Measurements from ENCODE around the gene ACVRL1.

The ACVRL1 gene

GRCh38 chr12:51907083-51907855 is at the start of gene ACVRL1:
TSS of gene ACVRL1 (plus strand) at chr12:51907504. CDS start at chr12:51912475, 4,971 bp downstream.
- no peak for DNase-seq (ENCODE audit: low read depth)

GRCh38 chr12:51860986-51861385 is 46.3 kb upstream of the ACVRL1 start:
- no peak for DNase-seq (ENCODE audit: low read depth)

DNA sequence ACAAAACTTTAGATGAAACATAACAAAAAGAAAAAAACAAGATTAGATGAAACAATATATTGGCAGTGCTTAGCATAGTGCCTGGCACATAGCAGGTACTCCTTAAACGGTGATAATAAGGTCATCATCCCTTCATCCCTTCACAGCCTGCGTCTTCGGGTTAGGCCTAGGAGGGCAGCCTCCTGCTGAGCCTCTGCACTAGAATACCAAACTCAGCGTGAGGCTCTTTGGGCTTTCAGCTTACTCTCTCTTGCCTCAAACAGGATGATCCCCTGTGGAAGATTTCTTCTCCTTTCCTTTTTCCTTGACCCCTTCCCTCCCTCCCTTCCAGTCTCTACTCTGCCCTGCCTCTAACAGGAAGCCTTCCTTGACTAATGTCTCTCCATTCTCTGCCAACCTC is 44.4 kb upstream of the ACVRL1 start:
- no peak for DNase-seq (ENCODE audit: low read depth)

- DNase-seq (ENCODE audit: low read depth): no peak
Measured at GRCh38 chr12:51863363-51863932, 43.9 kb upstream of the ACVRL1 start.

DNA sequence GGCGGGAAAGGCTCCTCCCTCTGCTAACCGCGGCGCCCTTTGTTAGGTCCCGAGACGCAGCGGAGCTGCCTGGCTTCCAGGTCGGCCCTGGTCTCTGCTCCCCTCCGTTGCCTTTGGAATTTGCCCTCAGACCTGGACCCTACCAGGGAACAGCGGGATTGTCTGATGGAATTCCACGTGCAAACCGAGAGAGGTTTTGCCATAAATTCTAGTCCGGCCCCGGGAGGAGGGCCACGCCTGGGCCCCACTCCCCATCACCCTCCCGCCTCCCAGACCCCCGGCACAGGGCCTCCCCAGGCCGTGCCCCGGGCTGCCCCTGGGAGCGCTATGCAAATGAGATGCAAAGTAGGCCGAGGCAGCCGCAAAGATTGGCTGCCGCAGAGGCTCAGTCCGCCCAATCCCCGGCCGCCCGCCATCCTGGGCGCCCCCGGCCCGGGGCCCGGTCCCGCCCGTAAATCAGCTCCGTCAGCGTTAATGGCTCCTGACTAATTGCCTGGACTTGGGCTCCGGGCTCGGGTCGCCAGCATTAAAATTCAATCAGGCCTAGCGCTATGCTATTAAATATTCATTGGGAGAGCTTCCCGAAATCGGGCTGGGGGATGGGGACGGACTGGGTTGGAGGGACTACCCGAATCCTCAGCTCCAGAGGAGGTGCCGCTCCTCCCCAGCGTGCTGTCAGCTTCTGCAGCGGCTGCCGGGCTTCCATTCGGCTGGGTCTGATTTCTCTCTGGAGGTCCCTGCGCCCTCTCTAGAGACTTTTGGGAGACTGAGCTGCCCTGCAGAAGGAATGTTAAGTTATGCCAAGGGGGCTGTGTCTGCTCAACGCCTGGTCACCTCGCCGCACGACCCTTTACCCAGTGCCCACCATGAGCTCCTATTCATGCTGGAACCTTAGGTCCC is 43.1 kb upstream of the ACVRL1 start:
- no peak for DNase-seq (ENCODE audit: low read depth)

- no peak for DNase-seq (ENCODE audit: low read depth)
Measured at GRCh38 chr12:51864833-51865670, 42.3 kb upstream of the ACVRL1 start.

DNA sequence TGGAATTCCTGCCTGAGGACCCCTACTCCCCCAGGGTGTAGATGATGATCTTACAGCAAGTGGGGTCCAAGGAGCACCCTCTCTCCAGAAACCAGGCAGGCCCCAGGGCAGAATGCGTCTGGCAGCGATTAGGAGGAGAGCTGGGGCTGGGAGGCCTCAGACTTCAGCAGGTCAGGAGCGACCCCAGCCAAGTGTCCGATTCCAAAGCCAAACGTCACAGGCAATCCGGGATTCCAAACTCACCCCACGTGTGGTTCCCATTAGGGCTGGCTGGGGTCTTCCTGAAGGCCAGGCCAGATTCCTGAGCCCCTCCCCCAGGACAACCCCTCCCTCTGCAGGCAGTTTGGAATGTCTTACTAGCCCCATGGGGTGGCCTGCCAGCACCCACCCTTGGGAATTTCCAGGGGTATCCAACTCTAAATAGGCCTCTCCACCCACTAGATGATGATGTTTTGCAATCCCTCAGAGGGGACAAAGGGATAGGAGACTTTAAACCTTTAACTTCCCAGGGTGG is 41.5 kb upstream of the ACVRL1 start:
- DNase-seq (ENCODE audit: low read depth): no peak

DNA sequence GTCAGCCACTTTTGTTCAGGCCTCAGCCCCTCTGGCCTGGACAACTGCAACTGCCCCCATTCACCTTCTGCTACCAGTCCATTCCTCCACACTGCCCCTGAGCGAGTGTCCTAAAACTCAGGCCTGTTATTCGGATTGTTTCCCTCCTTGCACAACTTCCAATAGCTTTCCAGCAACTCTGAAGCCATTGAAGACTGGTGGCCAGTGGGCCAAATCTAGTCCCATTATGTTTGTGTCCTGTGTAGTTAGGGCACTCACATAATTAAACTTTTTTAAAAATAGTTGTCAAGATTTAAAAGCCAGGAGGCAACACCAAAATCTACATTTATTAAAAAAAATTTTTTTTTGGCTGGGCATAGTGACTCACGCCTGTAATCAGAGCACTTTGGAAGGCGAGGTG is 41.0 kb upstream of the ACVRL1 start:
- DNase-seq (ENCODE audit: low read depth): no peak

- no peak for DNase-seq (ENCODE audit: low read depth)
Measured at GRCh38 chr12:51866762-51867161, 40.5 kb upstream of the ACVRL1 start.

DNA sequence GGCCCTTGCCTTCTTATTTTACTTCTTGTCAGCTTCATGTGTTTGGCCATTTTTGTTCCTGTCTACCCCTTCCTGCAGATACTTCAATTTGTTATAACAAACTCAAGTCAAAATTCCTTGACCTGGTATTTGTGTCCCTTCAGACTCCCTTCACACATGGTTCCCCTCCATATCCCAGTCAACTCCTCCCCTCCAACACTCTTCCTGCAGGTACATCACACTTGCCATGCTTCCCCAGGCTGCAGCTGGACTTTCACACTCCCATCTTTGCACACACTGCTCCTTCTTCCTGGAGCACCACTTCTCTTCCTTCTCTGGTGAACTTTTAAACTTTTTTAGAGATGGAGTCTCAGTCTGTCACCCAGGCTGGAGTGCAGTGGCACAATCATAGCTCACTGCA is 39.9 kb upstream of the ACVRL1 start:
- DNase-seq (ENCODE audit: low read depth): no peak

- no peak for DNase-seq (ENCODE audit: low read depth)
Measured at GRCh38 chr12:51867796-51868428, 39.4 kb upstream of the ACVRL1 start.

- no peak for DNase-seq (ENCODE audit: low read depth)
Measured at GRCh38 chr12:51868821-51869495, 38.3 kb upstream of the ACVRL1 start.

DNA sequence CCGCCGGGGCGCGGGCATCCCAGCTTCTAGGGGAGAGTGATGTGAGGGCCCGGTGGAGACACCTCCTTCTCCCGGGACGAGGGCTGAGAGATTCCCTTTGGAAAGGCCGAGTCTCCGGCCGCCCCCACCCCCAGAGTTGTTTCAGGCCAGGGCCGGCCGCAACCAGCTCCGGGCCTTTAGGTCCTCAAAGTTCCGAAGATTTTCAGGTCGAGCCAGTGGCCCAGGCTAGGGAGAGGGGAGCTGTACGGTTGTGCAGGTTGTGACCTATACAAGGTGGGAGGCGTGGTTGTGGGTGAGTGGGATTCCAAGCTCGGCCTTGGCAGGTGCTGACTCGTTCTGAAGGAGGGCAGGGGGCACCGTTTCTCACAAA is 37.8 kb upstream of the ACVRL1 start:
- DNase-seq (ENCODE audit: low read depth): no peak

GRCh38 chr12:51869931-51870330 is 37.4 kb upstream of the ACVRL1 start:
- no peak for DNase-seq (ENCODE audit: low read depth)

- DNase-seq (ENCODE audit: low read depth): peak; percentile 47
Measured at GRCh38 chr12:51870504-51870903, 36.8 kb upstream of the ACVRL1 start.

DNA sequence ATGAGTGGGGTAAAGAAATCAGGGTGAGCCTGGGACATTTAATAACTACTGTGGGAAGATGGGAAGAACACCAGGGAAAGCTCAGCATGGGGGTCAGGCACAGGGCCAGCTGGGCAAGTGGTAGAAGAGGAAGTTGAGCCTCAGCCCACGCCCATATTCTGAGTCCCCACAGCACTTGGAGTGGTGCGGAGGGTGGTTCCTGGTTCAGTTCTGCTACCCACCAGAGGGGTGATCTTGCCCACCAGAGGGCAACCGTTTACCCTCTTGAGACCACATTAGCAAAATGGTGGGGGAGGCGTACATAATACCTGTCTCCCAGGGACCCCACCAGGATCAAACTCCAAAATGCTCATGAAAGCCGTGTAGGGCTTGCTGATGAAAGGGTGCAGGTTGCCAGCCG is 36.2 kb upstream of the ACVRL1 start:
- peak; percentile 58 for DNase-seq (ENCODE audit: low read depth)

DNA sequence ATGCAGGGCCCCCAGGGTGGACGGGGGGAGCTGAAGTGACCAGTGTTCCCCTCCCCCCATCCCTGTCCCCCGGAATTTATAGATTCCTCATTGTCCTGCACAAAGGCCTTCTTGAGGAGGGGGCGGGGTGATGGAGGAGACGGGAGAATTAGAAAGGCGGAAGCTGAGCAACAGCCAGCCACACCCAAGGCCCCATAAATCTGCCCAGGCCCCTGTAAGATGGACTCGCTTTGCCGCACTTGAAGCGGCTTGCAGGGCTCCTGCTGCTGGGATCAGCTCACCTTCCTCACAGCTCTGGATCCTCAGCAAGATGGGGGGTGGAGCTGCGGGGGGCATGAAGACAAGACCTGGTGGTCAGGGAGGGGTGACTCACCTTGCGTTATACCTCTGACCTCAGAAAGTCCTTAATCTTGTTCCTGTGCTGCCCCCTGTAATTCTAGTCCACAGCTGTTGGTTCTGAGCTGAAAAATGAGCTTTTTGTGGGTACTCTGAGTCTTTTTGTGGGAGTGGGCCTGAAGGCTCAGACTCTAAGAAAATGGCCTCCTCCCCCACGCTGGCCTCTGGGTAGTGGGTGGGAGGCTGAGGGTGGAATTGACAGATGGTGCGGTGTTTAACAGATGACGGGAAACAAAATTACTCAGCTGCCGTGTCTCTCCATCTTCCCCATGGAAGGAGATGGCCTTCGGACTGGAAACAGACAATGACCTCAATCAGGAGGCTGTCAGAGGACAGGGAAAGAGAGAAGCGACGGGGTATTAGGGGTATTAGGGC is 35.2 kb upstream of the ACVRL1 start:
- no peak for DNase-seq (ENCODE audit: low read depth)

GRCh38 chr12:51872689-51872981 is 34.7 kb upstream of the ACVRL1 start:
- no peak for DNase-seq (ENCODE audit: low read depth)

GRCh38 chr12:51873251-51873994 is 33.9 kb upstream of the ACVRL1 start:
- DNase-seq (ENCODE audit: low read depth): no peak
